ENCODE results near the gene NAGK. TPM values are rescaled to one million over a fixed set of nuclear protein-coding genes. Genes with fewer than 3 reads are reported as not detected.
"Not testable (repeated sequence)": the region's sequence is repeated elsewhere in the genome, so short reads cannot be mapped to it uniquely, and the experiment has no call there.

Gene NAGK
- total RNA-seq = 10 to 100 TPM; 72.6 to 80.8 TPM
- 62.0 TPM for polyA plus RNA-seq (2013, experiment 1 of 2)
- polyA plus RNA-seq (2013, experiment 2 of 2) = 52.2 TPM
- long read RNA-seq, experiment 1, transcript NAGK-229 (10 exons, 1,801 nt) = major isoform, 17 of 28 reads
- long read RNA-seq, experiment 1, partial matches to known transcripts = 3 of 28 reads
- long read RNA-seq, experiment 1, other reads (novel, unspliced or antisense) = 2 of 28 reads
- long read RNA-seq, experiment 2, full-length matches to known transcripts = 44 of 60 reads
- long read RNA-seq, experiment 2, partial matches to known transcripts = 5 of 60 reads
- long read RNA-seq, experiment 2, other reads (novel, unspliced or antisense) = 11 of 60 reads
- long read RNA-seq, experiment 3, transcript NAGK-229 (10 exons, 1,801 nt) = major isoform, 80 of 102 reads
- long read RNA-seq, experiment 3, partial matches to known transcripts = 5 of 102 reads
- long read RNA-seq, experiment 3, other reads (novel, unspliced or antisense) = 13 of 102 reads
- long read RNA-seq, experiment 4, transcript NAGK-229 (10 exons, 1,801 nt) = major isoform, 131 of 184 reads
- long read RNA-seq, experiment 4, transcript NAGK-202 (9 exons, 2,343 nt) = minor isoform, 6 of 184 reads
- long read RNA-seq, experiment 4, transcript NAGK-204 (7 exons, 878 nt) = minor isoform, 13 of 184 reads
- long read RNA-seq, experiment 4, partial matches to known transcripts = 10 of 184 reads
- long read RNA-seq, experiment 4, other reads (novel, unspliced or antisense) = 22 of 184 reads

- no peaks in the 10 kb centered on the region for H3K27me3 ChIP-seq (ENCODE audit: control insufficient read depth, insufficient read depth, low read length, poor library complexity, severe bottlenecking)
- H3K36me3 ChIP-seq (ENCODE audit: control insufficient read depth, insufficient read depth, low read length) = peaks cover 29% of the 10 kb centered on the region
- WGBS, 2 experiments (ENCODE audit: insufficient coverage in 1 of 2, insufficient read length in 1 of 2) = 0 to 1% methylated on average over 23 to 66 of the region's 66 CpGs
- no peaks in the 10 kb centered on the region for H3K27me3 Mint-ChIP-seq (ENCODE audit: insufficient read depth)
- peak within 1 kb of the TSS; percentile 25 for H3K27ac ChIP-seq (ENCODE audit: low read depth, low read length)
- no peaks in the 10 kb centered on the region for H3K9me3 ChIP-seq (ENCODE audit: control insufficient read depth, low read length)
- no peaks in the 10 kb centered on the region for H3K9me3 Mint-ChIP-seq
- peaks cover 7% of the 10 kb centered on the region for H3K4me1 ChIP-seq (ENCODE audit: control insufficient read depth, insufficient read depth, low read length)
- no peak for TF ChIP-seq CTCF (conservative IDR thresholded peaks at IDR 0.05)
- peak; percentile 99 for DNase-seq
- H3K4me3 ChIP-seq (ENCODE audit: low read length) = peak within 1 kb of the TSS; percentile 99
- H3K4me3 Mint-ChIP-seq = peak within 1 kb of the TSS; percentile 87
- H3K27ac Mint-ChIP-seq = peak within 1 kb of the TSS; percentile 98
- peak within 1 kb of the TSS; percentile 63 for H3K9ac ChIP-seq (ENCODE audit: extremely low read depth, low read length, poor library complexity, severe bottlenecking)
- H3K36me3 Mint-ChIP-seq (ENCODE audit: low read depth) = peaks cover 8% of the 10 kb centered on the region
- H3K4me1 Mint-ChIP-seq = peaks cover 20% of the 10 kb centered on the region
Observed at GRCh38 chr2:71068218-71069035, at the start of gene NAGK. Gene NAGK, plus strand, starts transcription at chr2:71068648. Its CDS starts 36 bp downstream, at chr2:71068684.

- H3K4me3 ChIP-seq (ENCODE audit: low read length); H3K9me3 ChIP-seq (ENCODE audit: control insufficient read depth, low read length); H3K27ac ChIP-seq (ENCODE audit: low read depth, low read length); DNase-seq; H3K4me1 ChIP-seq (ENCODE audit: control insufficient read depth, insufficient read depth, low read length); H3K27me3 Mint-ChIP-seq (ENCODE audit: insufficient read depth); H3K27ac Mint-ChIP-seq; H3K4me1 Mint-ChIP-seq; H3K36me3 ChIP-seq (ENCODE audit: control insufficient read depth, insufficient read depth, low read length); H3K9me3 Mint-ChIP-seq; H3K9ac ChIP-seq (ENCODE audit: extremely low read depth, low read length, poor library complexity, severe bottlenecking); H3K36me3 Mint-ChIP-seq (ENCODE audit: low read depth); H3K4me3 Mint-ChIP-seq: not testable (repeated sequence)
- WGBS, 2 experiments (ENCODE audit: insufficient coverage in 1 of 2, insufficient read length in 1 of 2) = 100% methylated on average over 2 of the region's 6 CpGs
- H3K27me3 ChIP-seq (ENCODE audit: control insufficient read depth, insufficient read depth, low read length, poor library complexity, severe bottlenecking) = peaks cover 23% of the 10 kb centered on the region
Observed at GRCh38 chr2:71019989-71020388, 48.5 kb upstream of the NAGK start.

GRCh38 chr2:71021394-71021793, 47.1 kb upstream of the NAGK start:
- not testable (repeated sequence) for H3K36me3 ChIP-seq (ENCODE audit: control insufficient read depth, insufficient read depth, low read length); H3K27ac Mint-ChIP-seq; H3K4me3 Mint-ChIP-seq; H3K4me1 Mint-ChIP-seq; H3K27me3 Mint-ChIP-seq (ENCODE audit: insufficient read depth); H3K4me3 ChIP-seq (ENCODE audit: low read length); H3K9me3 Mint-ChIP-seq; H3K4me1 ChIP-seq (ENCODE audit: control insufficient read depth, insufficient read depth, low read length); H3K9me3 ChIP-seq (ENCODE audit: control insufficient read depth, low read length); DNase-seq; H3K9ac ChIP-seq (ENCODE audit: extremely low read depth, low read length, poor library complexity, severe bottlenecking); H3K36me3 Mint-ChIP-seq (ENCODE audit: low read depth); H3K27ac ChIP-seq (ENCODE audit: low read depth, low read length)
- 89 to 95% methylated on average over 9 to 13 of the region's 14 CpGs for WGBS, 2 experiments (ENCODE audit: insufficient coverage in 1 of 2, insufficient read length in 1 of 2)
- H3K27me3 ChIP-seq (ENCODE audit: control insufficient read depth, insufficient read depth, low read length, poor library complexity, severe bottlenecking) = peaks cover 17% of the 10 kb centered on the region
